Stimulated activated CD8-positive, alpha-beta memory T cell treated with anti-CD3 and anti-CD28 coated beads, Interleukin-15, amount 100 ng/mL, for 4 hours (primary cell): ENCODE results near the gene JSRP1.

ENCODE experiments used
- DNase-seq, 2 donors: peaks; one replicate each; pipeline ENCODE4 v3.0.0-alpha.2; 2020; ENCODE audit warnings: low read depth in 2 of 2

The JSRP1 gene

GRCh38 chr19:2255982-2256685, at the start of gene JSRP1:
Gene JSRP1, minus strand, starts transcription at chr19:2256417. Its CDS starts 1,103 bp downstream, at chr19:2255314.
- DNase-seq = no peak

GRCh38 chr19:2305452-2306280, 49.4 kb upstream of the JSRP1 start:
- DNase-seq = no peak

DNA sequence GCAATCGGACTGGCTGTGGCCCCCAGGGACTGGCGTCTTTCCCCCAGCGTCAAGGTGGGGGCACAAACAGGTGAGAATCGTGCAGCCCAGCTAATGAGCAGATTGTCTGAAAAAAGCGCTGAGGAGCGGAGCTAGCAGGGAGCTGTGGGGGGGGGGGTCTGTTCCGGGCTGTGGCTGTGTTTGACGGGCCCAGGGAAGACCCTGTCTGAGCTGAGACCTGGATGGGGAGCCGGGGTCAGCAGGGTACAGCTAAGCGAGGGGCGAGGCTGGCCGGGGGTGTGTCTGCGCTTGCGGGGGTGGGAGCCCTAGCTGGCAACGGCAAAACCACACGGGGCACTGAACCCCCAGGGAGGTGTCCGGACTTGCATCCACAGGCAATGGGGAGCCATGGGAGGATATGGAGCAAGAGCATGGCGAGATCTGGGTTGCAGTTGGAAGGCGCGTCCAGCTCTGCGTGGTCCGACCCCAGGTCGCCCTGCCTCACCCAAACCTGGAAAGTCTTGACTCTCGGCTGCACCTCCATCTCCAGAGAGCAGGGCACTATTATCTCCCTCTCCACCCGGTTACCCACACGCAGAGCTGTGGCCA, 47.1 kb upstream of the JSRP1 start:
- no peak for DNase-seq

GRCh38 chr19:2302319-2303210, 46.3 kb upstream of the JSRP1 start:
- DNase-seq = no peak

- no peak for DNase-seq
Measured at GRCh38 chr19:2300533-2300932, 44.3 kb upstream of the JSRP1 start.

DNA sequence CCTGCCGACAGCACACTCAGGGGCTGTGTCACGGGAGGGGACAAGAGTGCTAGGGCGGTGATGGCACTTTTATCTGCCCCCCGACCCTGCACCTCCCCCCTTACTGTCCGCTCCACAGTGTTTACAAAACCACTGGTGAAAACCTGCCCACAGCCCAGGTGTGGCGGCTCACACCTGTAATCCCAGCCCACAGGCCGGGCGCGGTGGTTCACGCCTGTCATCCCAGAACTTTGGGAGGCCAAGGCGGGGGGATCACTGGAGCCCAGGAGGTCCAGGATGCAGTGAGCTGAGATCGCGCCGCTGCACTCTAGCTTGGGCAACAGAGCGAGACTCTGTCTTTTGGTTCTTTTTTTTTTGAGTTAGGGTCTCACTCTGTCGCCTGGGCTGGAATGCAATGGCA, 39.9 kb upstream of the JSRP1 start:
- DNase-seq = no peak

- DNase-seq = no peak
Measured at GRCh38 chr19:2294687-2295335, 38.6 kb upstream of the JSRP1 start.

GRCh38 chr19:2291185-2291751, 35.1 kb upstream of the JSRP1 start:
- no peak for DNase-seq

- DNase-seq = no peak
Measured at GRCh38 chr19:2290441-2291184, 34.4 kb upstream of the JSRP1 start.

GRCh38 chr19:2289714-2290435, 33.7 kb upstream of the JSRP1 start:
- no peak for DNase-seq

DNA sequence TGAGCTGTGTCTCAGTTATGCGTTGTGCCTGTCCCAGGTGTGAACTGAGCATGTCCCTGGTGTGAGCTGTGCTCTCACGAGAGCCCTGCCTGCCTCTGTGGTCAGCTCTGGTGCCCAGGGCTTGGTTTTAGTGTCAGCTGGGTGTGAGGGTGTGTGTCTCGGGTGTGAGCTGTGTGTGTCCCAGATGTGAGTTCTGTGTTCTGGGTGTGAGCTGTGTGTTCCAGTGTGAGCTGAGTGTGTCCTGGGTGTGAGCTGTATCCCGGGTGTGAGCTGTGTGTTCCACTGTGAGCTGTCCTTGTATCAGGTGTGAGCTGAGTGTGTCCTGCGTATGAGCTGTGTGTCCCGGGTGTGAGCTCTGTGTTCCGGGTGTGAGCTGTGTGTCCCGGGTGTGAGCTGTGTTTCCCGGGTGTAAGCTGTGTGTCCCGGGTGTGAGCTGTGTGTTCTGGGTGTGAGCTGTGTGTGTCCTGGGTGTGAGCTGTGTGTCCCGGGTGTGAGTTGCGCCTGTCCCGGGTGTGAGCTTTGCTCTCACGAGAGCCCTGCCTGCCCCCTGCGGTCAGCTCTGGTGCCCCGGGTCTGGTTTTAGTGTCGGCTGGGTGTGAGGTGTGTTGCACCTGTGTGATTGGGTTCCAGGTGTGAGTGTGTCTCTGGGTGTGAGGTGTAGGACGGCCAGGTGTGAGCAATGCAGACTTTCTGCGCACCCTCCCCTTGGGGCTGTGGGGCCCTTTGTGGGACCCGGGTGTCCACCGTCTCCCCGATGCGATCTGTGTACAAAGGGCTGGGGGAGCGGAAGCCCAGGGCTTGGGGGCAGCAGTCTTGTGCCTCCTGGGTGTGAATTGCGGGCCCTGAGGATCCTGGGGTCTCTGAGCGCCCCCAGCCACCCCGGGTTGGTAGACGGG, 32.8 kb upstream of the JSRP1 start:
- DNase-seq = no peak

DNA sequence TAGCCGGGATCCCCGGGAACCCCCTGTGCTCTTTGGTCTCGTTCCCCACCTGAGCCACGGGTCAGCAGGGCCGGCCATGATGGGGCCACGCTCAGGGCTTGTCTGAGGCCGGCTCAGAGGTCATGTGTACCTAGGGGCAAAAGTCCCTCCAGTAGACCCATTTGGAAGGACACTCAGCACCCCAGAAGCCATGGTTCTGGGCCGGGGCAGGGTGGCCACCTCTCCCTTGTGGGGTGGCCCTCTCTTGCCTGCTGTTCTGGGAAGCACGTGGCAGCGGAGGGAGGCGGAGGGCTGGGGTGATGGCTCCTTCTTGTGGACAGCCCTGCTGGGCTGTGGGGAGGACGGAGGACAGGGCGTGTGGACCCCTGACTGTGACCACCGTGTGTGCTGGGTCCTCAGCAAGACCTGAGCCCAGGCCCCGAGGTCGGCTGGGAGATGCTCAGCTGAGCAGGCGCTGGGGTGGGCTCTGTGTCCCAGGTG, 32.2 kb upstream of the JSRP1 start:
- DNase-seq = no peak

DNA sequence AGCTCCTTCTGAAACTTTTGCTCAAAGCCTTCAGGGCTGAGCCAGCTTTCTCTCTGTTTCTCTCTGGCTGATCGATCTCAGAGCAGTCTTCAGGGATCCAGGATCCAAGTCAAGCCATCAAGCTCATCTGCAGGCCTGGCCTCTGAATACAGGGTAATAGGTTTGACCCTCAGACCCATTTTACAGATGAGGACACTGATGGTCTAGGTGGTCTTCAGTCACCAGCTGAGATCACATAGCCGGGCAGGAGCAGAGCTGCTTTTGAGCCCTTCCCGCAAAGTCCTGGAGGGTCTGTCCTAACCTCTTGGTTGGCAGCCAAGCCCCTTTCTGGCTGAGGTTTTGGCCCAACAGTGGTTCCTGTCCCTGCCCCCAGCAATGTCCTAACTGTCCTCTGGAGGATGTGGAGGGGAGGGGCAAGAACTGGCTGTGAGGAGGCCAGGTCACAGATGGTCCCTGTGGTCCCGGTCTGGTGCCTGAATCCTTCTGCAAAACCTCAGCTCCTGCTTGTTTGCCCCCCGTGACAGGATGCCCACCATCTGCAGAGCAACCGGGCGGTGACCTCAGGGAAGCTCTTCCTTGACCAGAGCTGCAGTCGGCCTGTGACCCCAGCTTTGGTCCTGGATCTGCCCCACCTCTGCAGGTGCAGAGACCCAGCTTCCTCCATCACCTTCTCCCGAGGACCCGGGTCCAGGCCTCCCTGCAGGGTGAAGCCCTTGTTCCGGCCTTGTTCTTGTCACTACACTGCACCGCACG, 31.5 kb upstream of the JSRP1 start:
- DNase-seq = no peak

DNA sequence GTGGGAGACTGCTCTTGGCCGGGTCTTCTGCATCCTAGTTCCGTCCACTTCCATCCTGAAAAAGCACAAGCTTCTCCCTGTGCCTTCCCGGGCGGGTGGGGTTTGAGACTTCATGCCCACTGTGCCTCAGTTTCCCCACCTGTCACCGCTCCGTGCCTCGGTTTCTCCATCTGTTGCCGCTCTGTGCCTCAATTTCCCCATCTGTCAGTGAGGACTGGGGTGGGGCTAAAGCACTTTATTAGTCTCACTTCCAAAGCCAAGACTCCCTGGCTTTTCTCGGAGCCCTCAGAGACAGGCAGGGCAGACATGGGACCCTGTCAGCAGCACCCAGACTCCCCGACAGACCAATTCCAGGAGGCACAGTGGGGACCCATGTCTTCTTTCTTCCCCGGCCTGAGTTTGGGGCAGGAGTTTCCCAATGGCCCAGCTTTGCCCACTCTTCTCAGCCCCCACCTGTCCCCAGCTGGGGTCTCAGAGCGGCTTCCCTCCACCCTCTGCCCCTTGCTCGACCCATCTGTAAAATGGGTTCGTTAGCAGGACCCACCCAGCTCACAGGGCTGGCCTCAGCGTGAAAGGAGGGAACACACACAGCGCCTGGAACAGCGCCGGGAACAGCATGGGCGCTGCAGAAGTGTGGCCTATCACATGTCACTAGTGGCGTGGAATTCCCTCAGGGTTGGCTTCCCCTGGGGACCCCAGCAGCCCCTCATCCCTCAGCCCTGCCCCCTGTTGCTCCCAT, 30.4 kb upstream of the JSRP1 start:
- no peak for DNase-seq

DNA sequence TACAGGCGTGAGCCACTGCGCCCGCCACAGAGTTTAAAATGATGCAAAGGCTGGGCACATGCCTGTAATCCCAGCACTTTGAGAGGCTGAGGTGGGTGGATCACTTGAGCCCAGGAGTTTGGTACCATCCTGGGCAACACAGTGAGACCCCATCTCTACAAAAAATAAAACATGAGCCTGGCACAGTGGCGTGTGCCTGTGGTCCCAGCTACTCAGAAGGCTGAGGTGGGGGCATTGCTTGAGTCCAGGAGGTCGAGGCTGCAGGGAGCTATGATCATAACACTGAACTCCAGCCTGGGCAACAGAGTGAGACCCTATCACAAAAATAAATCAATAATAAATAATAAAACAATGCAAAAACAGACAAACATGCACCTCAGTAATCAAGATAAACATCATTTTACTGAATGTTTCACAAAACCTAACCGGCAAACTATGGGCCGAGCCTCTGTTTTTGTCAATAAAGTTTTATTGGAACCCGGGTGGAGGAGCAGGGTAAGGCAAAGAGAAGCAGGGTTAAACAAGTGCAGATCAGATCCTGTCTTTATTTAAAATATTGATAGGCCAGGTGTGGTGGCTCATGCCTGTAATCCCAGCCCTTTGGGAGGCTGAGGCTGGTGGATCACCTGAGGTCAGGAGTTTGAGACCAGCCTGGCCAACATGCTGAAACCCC, 27.8 kb upstream of the JSRP1 start:
- no peak for DNase-seq

GRCh38 chr19:2282862-2283237, 26.6 kb upstream of the JSRP1 start:
- DNase-seq = no peak
